Measurements from ENCODE around the gene SCN8A. TPM values are rescaled to one million over a fixed set of nuclear protein-coding genes. Genes with fewer than 3 reads are reported as not detected.

SCN8A gene
- total RNA-seq, 1 experiment from 2014 or later = 1.4 TPM

DNA sequence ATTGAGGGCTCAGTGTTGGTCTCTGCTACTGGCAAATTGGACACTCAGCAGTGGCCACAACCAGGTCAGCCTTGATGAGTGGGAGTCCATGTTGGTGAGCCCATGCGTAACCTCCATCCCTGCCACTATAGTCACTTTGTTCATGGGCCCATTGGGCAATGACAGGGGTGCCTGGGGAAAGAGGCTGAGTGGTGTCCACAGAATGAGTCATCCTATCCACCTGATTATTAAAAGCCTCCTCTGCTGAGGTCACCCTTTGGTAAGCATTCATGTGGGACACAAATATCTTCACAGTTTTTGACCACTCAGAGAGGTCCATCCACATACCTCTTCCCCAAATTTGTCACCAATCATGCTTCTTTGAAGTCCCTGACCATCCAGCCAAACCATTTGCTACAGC is 207.5 kb downstream of the SCN8A start:
- H3K27me3 ChIP-seq = no peaks in the 10 kb centered on the region
- H3K36me3 ChIP-seq = no peaks in the 10 kb centered on the region
- H3K9me3 ChIP-seq = no peaks in the 10 kb centered on the region
- no peak for DNase-seq
- no peak overlapping the region for H3K4me3 ChIP-seq

DNA sequence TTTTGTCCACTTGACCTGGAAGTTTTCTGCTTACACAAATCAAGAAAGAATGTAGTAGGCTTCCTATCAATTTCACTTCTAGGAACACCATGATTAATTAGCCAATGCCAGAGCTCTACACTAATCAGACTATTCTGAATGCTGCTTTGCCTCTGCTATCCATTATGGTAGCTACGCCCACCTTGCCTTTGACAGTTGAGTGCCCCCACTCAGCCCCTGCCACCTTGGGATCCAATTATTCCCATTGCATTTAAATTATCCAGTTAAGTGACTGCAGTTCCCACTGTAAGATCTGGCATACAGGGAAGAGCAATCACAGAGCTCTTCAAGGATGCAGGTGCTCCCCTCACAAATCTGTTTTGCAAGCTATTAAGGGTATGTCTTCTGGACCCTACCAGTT is 210.0 kb downstream of the SCN8A start:
- no peak for DNase-seq
- Histone ChIP-seq H3K9me3 (no peaks in the 10 kb centered on the region), H3K27me3 (no peaks in the 10 kb centered on the region), H3K36me3 (no peaks in the 10 kb centered on the region), H3K4me3 (no peak overlapping the region)

DNA sequence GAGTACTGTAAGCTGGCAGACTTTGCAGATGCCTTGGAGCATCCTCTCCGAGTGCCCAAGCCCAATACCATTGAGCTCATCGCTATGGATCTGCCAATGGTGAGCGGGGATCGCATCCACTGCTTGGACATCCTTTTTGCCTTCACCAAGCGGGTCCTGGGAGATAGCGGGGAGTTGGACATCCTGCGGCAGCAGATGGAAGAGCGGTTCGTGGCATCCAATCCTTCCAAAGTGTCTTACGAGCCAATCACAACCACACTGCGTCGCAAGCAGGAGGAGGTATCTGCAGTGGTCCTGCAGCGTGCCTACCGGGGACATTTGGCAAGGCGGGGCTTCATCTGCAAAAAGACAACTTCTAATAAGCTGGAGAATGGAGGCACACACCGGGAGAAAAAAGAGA is 215.9 kb downstream of the SCN8A start:
- H3K9me3 ChIP-seq = no peaks in the 10 kb centered on the region
- DNase-seq = no peak
- H3K27me3 ChIP-seq = no peaks in the 10 kb centered on the region
- H3K4me3 ChIP-seq = no peak overlapping the region
- no peaks in the 10 kb centered on the region for H3K36me3 ChIP-seq

DNA sequence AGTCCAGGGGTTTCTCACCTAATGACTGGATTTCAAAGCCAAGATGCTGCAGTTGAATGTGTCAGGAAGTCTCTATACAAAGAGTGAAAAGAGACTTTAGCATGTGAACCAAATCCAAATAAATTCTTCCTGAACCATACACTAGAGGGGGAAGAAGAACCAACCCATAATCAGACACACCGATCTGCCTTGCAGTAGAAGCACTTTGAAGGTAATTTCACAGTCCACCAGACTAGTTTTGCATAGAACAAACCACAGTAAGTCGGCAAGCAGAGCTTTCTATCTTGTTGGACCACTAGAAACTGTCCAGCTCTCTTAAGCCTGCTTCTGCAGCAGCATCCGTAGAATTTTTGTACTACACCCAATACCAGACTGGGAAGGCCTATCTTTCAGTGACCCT is 218.2 kb downstream of the SCN8A start:
- Histone ChIP-seq H3K9me3 (no peaks in the 10 kb centered on the region), H3K27me3 (no peaks in the 10 kb centered on the region), H3K4me3 (no peak overlapping the region), H3K36me3 (no peaks in the 10 kb centered on the region)
- no peak for DNase-seq

DNA sequence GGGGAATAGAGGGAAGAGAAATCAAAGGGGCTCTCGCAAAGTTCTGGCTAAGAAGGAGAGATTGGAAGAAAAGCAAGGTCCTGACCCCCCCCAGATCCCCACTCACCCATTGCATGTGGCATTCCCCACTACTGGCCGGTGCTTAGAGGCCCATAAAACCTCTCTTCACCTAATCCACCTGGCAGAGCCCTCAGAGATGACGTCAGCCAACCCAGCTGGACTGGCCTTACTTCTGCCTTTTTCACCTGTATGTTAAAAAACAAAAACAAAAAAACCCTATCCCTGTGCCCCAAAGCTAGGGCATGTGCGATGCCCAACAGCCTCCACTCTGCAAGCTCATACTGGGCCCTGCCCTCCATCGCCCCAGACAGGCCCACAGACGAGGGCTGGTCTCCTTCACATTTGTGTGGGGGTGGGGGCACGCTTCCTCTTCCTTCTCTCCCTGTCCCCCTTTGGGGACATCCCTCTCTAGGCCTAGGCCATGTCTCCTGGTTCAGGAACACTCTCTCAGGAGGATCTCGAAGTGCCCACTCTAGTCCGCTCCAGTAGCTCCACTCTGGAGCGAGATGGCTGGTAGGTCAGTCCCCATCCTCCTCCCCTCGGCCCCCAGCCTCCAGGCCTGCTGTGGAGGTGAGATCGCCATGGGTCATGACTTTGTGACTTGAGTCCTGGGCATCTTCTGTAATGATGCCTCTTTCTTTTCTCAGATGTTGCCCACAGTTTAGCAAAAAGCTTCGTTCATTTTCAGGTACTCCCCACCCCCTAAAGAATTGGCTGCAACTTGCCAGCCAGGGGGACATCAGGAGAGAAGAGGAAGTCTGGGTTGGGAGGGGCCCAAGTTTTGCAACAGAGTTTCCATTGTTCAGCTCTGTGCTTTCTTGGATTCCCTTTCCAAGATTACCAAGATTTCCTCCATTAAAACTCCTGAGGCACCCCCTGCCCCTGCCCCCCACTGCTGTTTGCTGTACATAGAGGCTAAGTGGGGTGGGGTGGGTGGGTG is 220.5 kb downstream of the SCN8A start:
- Histone ChIP-seq H3K9me3 (no peaks in the 10 kb centered on the region), H3K27me3 (no peaks in the 10 kb centered on the region), H3K36me3 (no peaks in the 10 kb centered on the region), H3K4me3 (no peak overlapping the region)
- no peak for DNase-seq

DNA sequence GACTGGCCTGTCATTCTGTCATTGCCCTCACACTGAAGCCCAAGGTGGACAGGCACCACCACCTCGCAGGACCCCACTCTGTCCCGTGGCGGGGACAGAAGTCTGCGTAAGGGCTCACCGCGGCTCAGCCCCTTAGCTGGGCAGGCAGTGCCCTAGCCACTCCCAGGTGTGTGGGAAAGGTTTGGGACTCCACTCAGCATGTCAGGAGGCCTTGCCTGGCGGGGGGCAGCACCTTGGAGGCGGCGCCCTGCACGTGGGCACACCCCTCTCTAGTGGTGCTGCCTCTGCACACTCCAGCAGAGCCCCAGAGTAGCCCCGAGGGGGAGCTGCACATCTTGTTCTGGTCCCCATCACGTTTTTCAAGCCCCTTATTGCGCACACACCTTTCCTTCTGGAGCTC is 221.8 kb downstream of the SCN8A start:
- Histone ChIP-seq H3K27me3 (no peaks in the 10 kb centered on the region), H3K9me3 (no peaks in the 10 kb centered on the region), H3K36me3 (no peaks in the 10 kb centered on the region), H3K4me3 (no peak overlapping the region)
- DNase-seq = no peak

DNA sequence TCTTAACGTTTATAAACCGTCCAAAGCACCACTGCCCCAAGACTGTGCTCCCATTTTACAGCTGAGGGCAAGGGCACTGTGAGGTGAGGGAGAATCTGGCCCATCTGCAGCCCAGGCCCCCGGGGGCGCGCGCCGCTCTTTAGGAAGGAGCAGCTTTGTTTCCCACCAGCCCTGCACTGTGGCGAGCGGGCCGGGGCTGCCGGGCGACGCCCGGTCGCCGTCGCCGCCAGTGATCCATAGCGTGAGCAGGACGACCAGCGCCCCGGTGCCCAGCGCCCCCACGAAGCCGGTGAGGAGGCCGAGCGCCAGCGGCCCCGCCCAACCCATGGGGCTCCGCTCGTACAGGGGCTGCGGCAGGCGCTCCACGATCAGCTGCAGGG is 222.9 kb downstream of the SCN8A start:
- no peaks in the 10 kb centered on the region for H3K9me3 ChIP-seq
- H3K4me3 ChIP-seq = no peak overlapping the region
- no peak for DNase-seq
- H3K36me3 ChIP-seq = no peaks in the 10 kb centered on the region
- H3K27me3 ChIP-seq = no peaks in the 10 kb centered on the region

DNA sequence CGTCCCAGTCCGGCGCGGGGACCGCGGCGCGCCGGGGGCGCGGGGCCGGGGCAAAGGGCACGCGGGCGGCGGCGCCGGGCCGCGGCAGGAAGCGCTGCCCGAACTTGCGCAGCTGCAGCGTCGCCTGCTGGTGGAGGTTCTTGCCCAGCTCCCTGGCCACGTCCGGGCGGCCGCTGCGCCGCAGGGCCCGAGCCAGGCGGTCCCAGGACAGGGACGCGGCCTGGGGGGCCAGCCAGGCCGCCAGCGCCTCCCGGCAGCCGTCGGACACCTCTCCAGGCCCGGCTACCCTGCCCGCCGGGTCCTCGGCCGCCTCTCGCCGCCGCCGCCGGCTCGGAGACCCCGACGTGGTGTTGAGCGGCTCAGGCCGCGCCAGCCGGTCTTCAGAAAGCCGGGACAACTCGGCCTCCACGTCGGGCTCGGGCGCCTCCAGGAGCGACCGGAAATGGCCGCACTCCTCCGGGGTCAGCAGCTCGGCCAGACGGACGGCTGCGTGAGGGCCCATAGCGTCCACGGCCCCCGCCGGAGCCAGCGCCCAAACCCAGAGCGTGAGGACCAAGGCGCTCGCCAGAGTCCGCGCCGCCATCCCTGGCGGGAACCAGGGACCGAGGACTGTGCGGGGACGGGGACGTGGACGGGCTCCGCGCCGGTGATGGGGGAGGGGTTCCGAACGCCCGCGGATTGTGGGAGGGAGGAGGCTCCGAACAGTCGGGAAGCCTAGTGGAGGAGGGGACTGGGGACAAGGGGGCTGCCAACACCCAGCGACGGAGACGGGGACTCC is 223.5 kb downstream of the SCN8A start:
- Histone ChIP-seq H3K4me3 (peak overlapping the region; percentile 40), H3K27me3 (no peaks in the 10 kb centered on the region), H3K9me3 (no peaks in the 10 kb centered on the region), H3K36me3 (no peaks in the 10 kb centered on the region)
- peak; percentile 72 for DNase-seq

DNA sequence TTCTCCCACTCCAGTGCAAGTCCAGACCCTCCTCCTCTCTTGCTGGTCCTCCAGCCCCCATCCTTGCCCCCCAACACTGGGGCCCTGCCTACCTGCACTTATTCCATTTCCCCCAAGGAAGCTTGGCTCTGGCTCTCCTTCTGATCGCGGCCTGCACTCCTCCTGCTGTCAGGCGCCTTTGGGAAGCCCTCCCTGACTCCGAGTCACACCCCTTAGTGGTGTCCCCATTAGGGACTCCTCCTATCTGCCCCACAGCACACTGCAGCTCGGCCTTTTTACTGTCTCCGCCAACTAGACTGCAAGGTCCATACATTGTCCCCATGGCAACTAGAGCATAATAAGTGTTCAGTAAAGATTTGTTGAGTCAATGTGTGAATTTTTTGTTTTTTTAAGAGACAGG is 224.5 kb downstream of the SCN8A start:
- no peaks in the 10 kb centered on the region for H3K9me3 ChIP-seq
- no peaks in the 10 kb centered on the region for H3K27me3 ChIP-seq
- H3K36me3 ChIP-seq = no peaks in the 10 kb centered on the region
- no peak for DNase-seq
- H3K4me3 ChIP-seq = no peak overlapping the region

DNA sequence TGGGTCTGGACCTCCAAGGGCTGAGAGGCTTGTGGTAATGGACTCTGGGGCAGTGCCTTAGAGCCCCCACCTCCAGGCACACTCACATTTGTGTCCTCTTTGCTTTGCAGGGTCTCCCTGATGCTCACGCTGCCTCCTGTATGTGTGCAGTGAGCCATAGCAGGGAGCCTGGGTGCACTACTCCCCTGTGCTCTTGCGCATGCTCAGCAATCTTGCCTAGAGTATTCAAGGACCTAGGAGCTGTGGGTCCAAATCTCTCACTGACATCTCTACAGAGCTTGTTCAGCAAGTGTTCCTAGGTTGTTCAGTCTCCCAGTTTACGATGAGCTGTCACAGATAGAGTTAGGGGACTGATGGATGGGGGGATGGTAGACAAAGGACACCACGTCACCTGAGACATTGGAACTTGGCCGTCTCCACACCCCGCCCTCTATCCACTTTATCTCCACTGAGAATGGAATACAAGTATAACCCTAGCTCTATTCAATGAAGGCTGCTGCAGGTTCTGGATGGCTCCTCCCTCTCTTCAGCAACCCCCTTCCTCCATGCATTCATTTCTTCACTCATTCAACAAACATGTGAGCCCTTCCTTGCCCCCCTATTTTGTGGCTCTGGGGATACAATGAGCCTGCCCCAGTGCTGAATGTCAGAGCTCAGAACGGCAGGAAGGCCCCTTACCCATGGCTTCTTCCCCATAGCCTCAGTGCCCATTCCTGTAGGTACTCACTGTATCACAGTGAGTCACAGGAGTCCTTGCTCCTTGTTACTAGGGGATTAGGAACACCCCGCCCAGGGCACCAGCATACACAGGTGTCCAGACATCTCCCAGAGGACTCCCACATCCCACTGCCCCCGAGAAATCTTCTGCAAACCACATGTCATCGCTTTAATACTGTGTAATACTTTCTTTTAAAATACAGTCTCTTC is 226.3 kb downstream of the SCN8A start:
- DNase-seq = no peak
- H3K4me3 ChIP-seq = no peak overlapping the region
- no peaks in the 10 kb centered on the region for H3K27me3 ChIP-seq
- no peaks in the 10 kb centered on the region for H3K36me3 ChIP-seq
- no peaks in the 10 kb centered on the region for H3K9me3 ChIP-seq

DNA sequence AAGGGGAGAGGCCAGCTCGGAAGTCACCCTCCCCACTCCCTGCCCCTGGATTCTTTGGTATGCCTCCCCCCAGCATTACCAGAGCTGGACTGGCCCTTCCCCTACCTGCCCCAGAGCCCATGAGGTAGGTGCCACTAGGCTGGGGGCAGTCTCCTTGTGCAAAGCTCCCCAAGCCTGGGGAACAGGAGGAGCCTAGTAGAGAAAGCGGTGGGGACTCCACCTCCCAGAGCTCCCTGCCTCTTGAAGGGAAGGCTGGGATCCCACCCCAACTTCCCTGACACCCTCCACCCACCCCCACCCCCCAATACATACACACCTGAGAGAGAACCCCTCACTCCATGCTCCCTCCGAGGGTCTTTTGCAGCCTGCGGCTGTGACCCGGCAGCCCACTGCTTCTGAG is 227.1 kb downstream of the SCN8A start:
- no peak for DNase-seq
- Histone ChIP-seq H3K27me3 (no peaks in the 10 kb centered on the region), H3K4me3 (no peak overlapping the region), H3K9me3 (no peaks in the 10 kb centered on the region), H3K36me3 (no peaks in the 10 kb centered on the region)

DNA sequence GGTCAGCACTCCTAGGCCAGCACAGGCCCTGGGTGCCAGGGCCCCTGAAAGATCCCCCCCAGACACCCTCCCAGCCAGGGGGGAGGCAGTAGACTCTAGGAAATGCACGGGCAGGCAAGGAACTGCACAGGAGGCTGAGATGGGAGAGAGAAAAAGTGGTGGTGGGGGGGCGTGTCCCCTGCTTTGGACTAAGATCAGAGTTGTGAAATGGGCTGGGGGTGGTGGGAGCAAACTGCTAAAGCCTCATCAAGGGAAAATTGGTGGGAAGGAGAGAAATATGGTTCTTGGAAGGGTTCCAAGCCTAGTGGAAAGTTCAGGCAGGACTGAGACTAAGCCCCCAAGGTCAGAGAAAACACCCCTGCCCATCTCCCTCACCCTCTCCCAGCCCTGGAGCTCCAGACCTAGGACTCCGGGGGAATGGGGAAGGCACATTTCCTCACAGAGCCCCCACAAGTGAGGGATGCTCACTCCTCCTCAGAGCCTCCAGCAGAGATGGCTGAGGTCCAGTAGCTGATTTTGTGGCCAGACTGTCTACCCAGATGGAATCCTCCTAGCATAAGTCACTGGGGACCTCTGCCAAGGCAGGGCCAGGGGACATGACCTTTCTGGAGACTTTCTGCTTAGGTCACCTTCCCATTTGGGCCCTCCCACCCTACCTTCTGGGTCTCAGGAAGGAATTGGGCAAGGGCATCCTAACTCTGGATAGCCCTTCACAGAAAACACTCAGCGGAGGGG is 227.7 kb downstream of the SCN8A start:
- no peak overlapping the region for H3K4me3 ChIP-seq
- H3K27me3 ChIP-seq = no peaks in the 10 kb centered on the region
- H3K9me3 ChIP-seq = no peaks in the 10 kb centered on the region
- peak; percentile 89 for DNase-seq
- no peaks in the 10 kb centered on the region for H3K36me3 ChIP-seq

DNA sequence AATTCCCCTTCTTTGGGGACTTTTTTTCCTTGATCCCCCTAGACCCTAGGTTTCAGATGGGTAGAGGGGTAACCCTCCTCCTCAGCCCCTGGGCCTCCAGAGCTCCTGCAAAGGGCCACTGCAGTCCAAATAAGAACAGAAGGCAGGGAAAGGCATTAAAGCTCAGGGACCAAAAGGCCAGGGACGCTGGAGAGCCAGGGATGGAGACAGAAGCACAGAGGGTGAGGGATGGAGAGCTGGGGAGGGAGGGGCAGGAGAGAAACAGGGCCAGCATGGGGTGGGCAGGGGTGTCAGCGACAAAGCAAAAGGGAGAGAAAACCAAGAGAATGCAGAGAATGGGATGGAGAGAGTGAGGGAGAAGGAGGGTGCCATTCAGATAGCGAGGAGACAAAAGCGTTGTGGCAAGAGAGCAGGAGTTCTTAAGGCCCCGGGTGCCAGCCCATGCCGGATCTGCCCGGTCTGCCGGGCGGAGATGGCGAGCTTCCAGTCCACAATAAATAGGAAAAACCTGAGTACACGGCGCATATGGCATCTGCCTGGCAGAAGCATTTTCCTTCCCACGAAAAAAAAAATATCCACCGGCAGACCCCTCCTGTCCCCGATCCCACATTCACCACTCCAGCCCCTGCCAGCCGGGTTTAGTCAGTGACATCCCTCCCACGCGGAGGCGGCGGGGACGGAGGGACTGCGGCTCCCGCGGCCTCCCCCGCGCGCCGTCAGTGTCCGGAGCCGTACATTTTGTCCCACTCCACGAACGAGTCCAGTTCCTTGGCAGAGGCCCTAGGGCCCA is 228.9 kb downstream of the SCN8A start:
- H3K9me3 ChIP-seq = no peaks in the 10 kb centered on the region
- DNase-seq = peak; percentile 52
- H3K27me3 ChIP-seq = no peaks in the 10 kb centered on the region
- H3K36me3 ChIP-seq = no peaks in the 10 kb centered on the region
- H3K4me3 ChIP-seq = peak overlapping the region; percentile 83

DNA sequence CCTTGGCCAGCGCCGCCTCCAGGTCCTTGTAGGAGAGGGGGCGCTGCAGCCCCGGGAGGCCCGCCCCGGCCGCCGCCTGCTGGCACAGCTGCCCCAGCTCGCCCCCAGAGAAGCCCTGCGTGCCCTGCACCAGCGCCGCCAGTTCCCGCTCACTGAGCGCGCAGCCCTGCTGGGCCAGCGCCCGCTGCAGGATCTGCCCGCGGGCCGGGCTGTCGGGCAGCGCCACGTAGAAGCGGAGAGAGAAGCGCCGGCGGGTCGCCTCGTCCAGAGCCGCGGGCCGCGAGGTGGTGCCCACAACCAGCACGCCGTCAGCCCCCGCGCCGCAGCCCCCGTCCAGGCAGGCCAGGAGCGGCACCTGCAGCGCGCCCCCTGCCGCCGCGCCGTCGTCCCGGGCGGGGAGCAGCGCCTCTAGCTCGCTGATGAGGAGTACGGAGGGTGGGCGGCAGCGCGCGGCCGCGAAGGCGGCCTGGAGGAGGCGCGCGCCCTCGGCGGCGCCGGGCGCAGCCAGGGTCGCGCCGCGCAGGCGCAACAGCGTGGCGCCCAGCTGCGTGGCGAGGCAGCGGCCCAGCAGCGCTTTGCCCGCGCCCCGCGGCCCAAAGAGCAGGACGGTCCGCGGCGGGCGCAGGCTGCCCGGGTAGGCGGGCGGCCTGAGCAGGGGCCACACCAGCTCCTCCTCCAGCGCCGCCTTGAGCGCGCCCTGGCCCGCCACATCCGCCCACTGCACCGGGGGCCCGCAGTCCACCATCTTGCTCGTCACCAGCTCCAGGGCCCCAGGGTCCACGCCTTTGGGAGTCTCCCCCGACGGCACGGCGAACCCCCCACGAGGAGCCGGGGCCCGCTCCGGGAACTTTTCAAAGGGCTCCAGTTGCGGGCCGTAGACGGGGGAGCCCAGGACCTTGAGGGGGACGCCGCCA is 229.8 kb downstream of the SCN8A start:
- H3K9me3 ChIP-seq = no peaks in the 10 kb centered on the region
- DNase-seq = peak; percentile 83
- H3K27me3 ChIP-seq = no peaks in the 10 kb centered on the region
- no peaks in the 10 kb centered on the region for H3K36me3 ChIP-seq
- H3K4me3 ChIP-seq = peak overlapping the region; percentile 83
